HepG2 (cell line): Measurements from ENCODE around the gene ANXA9. TPM values are rescaled to one million over a fixed set of nuclear protein-coding genes. Genes with fewer than 3 reads are reported as not detected.

ENCODE experiments used
- CC2D1A ChIP-seq: sonication (generic); formaldehyde crosslinking; IDR thresholded peaks from 2 replicates; pipeline ENCODE4 v1.8.1; 2023; ENCODE audit warnings: mild to moderate bottlenecking, missing genetic modification reagents
- CCAR2 ChIP-seq: fragments of 200-400 bp; formaldehyde crosslinking; optimal IDR thresholded peaks from 2 replicates; pipeline ENCODE3; 2018; ENCODE audit warnings: low read depth, mild to moderate bottlenecking, low read length, moderate library complexity
- CEBPB ChIP-seq: IDR thresholded peaks from 2 replicates; pipeline ENCODE4 v1.6.1; 2011; ENCODE audit warnings: low read depth, low read length, improper control_type of control experiment, borderline replicate concordance
- FOXC1 ChIP-seq: sonication (generic); formaldehyde crosslinking; IDR thresholded peaks from 2 replicates; pipeline ENCODE4 v1.8.0; 2022; ENCODE audit warnings: mild to moderate bottlenecking, missing genetic modification reagents, borderline replicate concordance
- KAT7 ChIP-seq: IDR thresholded peaks from 2 replicates; pipeline ENCODE4 v1.6.1; 2018; ENCODE audit warnings: borderline replicate concordance, missing compliant biosample characterization
- KMT2A ChIP-seq: sonication (generic); formaldehyde crosslinking; IDR thresholded peaks from 2 replicates; pipeline ENCODE4 v1.4.0; 2020; ENCODE audit warnings: missing genetic modification reagents
- MTF2 ChIP-seq: sonication (generic); formaldehyde crosslinking; IDR thresholded peaks from 2 replicates; pipeline ENCODE4 v1.5.0; 2020; ENCODE audit warnings: missing genetic modification reagents, borderline replicate concordance
- NONO ChIP-seq, 2 experiments: fragments of 450-650 bp in 1 of 2; sonication (generic) in 1 of 2; formaldehyde crosslinking in 1 of 2; IDR thresholded peaks in 1 of 2; conservative IDR thresholded peaks in 1 of 2; 2 replicates each; pipeline versions ENCODE4 v1.6.1 to v1.8.0; 2017 to 2022; ENCODE audit warnings: mild to moderate bottlenecking in 1 of 2, missing genetic modification reagents in 1 of 2, moderate library complexity in 1 of 2
- NPAS2 ChIP-seq: sonication (generic); formaldehyde crosslinking; IDR thresholded peaks from 2 replicates; pipeline ENCODE4 v1.8.0; 2022; ENCODE audit warnings: mild to moderate bottlenecking, missing genetic modification reagents, borderline replicate concordance
- SCMH1 ChIP-seq: sonication (generic); formaldehyde crosslinking; IDR thresholded peaks from 2 replicates; pipeline ENCODE4 v1.9.0; 2021; ENCODE audit warnings: missing genetic modification reagents, mild to moderate bottlenecking, borderline replicate concordance
- SRSF1 ChIP-seq: fragments of 200-400 bp; formaldehyde crosslinking; optimal IDR thresholded peaks from 2 replicates; pipeline ENCODE3; 2017; ENCODE audit warnings: mild to moderate bottlenecking, low read depth, low read length, moderate library complexity
- ZFP36 ChIP-seq: fragments of 150-350 bp; IDR thresholded peaks from 2 replicates; pipeline ENCODE4 v1.6.1; 2018; ENCODE audit warnings: borderline replicate concordance, low read length, low read depth; ENCODE audit not compliant: partially characterized antibody
- ZNF335 ChIP-seq: sonication (generic); formaldehyde crosslinking; IDR thresholded peaks from 2 replicates; pipeline ENCODE4 v1.4.0; 2020; ENCODE audit warnings: missing genetic modification reagents
- ZNF33A ChIP-seq: sonication (generic); formaldehyde crosslinking; IDR thresholded peaks from 2 replicates; pipeline ENCODE4 v1.5.1; 2020; ENCODE audit warnings: missing genetic modification reagents, mild to moderate bottlenecking, moderate library complexity, borderline replicate concordance
- ZNF354B ChIP-seq: sonication (generic); formaldehyde crosslinking; IDR thresholded peaks from 2 replicates; pipeline ENCODE4 v1.8.0; 2022; ENCODE audit warnings: mild to moderate bottlenecking, missing genetic modification reagents
- ZNF615 ChIP-seq: sonication (generic); formaldehyde crosslinking; IDR thresholded peaks from 2 replicates; pipeline ENCODE4 v1.5.0; 2020; ENCODE audit warnings: mild to moderate bottlenecking, missing genetic modification reagents, borderline replicate concordance
- ZNF672 ChIP-seq: sonication (generic); formaldehyde crosslinking; IDR thresholded peaks from 2 replicates; pipeline ENCODE4 v1.8.1; 2022; ENCODE audit warnings: missing genetic modification reagents
- ZNF713 ChIP-seq: sonication (generic); formaldehyde crosslinking; IDR thresholded peaks from 2 replicates; pipeline ENCODE4 v1.4.0; 2020; ENCODE audit warnings: mild to moderate bottlenecking, missing genetic modification reagents
- ZNF768 ChIP-seq: sonication (generic); formaldehyde crosslinking; IDR thresholded peaks from 2 replicates; pipeline ENCODE4 v1.4.0; 2020; ENCODE audit warnings: missing genetic modification reagents
- ZNF878 ChIP-seq: sonication (generic); formaldehyde crosslinking; IDR thresholded peaks from 2 replicates; pipeline ENCODE4 v1.8.1; 2023; ENCODE audit warnings: mild to moderate bottlenecking, missing genetic modification reagents, moderate library complexity
- polyA plus RNA-seq, 8 experiments: library from polyadenylated mRNA; depleted of rRNA in 3 of 8; stranded (reverse) in 7 of 8; unstranded in 1 of 8; fragments of >200 nt; fragmentation: Illumina TruSeq in 4 of 8; extraction: Trizol in 4 of 8; gene quantifications; 2 replicates each; pipeline versions ENCODE4 v1.2.1 to v1.2.3, GENCODE V29; 2011 to 2016; ENCODE audit warnings: low read depth in 4 of 8, missing spikeins in 1 of 8, mixed read lengths in 1 of 8; ENCODE audit not compliant: insufficient read depth in 1 of 8
- total RNA-seq, 5 experiments: library from RNA; depleted of rRNA; stranded (reverse); fragments of >200 nt; fragmentation: Illumina TruSeq; extraction: Trizol; gene quantifications; 2 replicates each; pipeline ENCODE4 v1.2.3, GENCODE V29; 2016; ENCODE audit warnings: low read depth in 1 of 5
- TF ChIP-seq, protein P1 (sequence below): sonication (generic); formaldehyde crosslinking; IDR thresholded peaks from 2 replicates; pipeline ENCODE4 v1.4.0; 2020; ENCODE audit warnings: missing genetic modification reagents, borderline replicate concordance
- TF ChIP-seq, protein P2 (sequence below): sonication (generic); formaldehyde crosslinking; IDR thresholded peaks from 2 replicates; pipeline ENCODE4 v1.4.0; 2020; ENCODE audit warnings: missing genetic modification reagents

ANXA9 gene
- total and polyA plus RNA-seq, 2 of the 13 experiments (the other 11 are each of a cell fraction or from before 2014, with no cell fraction given) = 13.3 to 23.9 TPM

DNA sequence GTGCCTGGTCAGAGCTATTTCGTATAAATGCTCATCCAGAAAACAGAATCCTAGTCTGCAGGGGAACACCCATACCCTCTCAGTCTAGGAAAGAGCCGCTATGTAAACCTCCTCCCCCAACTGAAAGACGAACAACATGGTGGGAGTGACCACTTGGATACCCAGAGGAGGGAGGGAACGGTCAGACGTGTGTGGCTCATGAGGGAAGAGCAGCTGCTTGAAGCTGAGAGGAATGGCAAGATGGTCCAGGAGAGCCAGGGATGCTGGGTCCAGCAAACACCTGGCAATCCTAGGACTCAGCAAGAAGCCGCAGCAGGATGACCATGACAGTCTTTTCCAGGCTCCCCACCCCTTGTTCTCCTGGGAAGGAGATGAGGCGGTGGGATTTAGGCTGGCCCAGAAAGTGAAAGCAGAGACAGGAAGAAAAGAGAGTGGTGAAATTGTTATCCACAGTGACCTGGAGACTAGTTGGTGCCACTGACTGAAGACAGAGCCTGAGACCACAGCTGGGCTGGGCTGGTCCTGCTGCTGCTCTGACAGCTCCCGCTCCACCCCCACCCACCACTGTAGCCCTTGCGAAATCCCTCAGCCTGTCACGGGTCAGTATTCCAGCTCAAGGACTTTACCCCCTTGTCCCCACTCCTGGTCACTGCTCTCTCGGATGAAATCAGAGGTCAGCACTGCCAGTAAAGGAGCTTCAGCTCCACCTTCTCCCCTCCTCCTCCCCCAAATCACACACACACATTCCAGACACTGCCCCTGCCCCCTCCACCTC, 11.1 kb upstream of the ANXA9 start (continued):
- no peak for TF ChIP-seq NPAS2 (CRISPR knock-in tag)
- TF ChIP-seq ZNF33A (CRISPR knock-in tag) = no peak
- no peak for TF ChIP-seq ZNF672 (CRISPR knock-in tag)
- no peak for TF ChIP-seq CCAR2
- peak; percentile 60; the same call in 1 of the 2 replicates for TF ChIP-seq ZNF878 (CRISPR knock-in tag)
- TF ChIP-seq FOXC1 (CRISPR knock-in tag) = peak; percentile 27; the same call in 1 of the 2 replicates
- TF ChIP-seq, protein P1, sequence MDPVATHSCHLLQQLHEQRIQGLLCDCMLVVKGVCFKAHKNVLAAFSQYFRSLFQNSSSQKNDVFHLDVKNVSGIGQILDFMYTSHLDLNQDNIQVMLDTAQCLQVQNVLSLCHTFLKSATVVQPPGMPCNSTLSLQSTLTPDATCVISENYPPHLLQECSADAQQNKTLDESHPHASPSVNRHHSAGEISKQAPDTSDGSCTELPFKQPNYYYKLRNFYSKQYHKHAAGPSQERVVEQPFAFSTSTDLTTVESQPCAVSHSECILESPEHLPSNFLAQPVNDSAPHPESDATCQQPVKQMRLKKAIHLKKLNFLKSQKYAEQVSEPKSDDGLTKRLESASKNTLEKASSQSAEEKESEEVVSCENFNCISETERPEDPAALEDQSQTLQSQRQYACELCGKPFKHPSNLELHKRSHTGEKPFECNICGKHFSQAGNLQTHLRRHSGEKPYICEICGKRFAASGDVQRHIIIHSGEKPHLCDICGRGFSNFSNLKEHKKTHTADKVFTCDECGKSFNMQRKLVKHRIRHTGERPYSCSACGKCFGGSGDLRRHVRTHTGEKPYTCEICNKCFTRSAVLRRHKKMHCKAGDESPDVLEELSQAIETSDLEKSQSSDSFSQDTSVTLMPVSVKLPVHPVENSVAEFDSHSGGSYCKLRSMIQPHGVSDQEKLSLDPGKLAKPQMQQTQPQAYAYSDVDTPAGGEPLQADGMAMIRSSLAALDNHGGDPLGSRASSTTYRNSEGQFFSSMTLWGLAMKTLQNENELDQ (CRISPR knock-in tag) = no peak
- peak; percentile 42; the same call in 1 of the 2 replicates for TF ChIP-seq ZNF768 (CRISPR knock-in tag)
- no peak for TF ChIP-seq ZNF354B
- TF ChIP-seq CEBPB = peak; percentile 99
- TF ChIP-seq ZNF713 (CRISPR knock-in tag) = peak; percentile 66; the same call in 1 of the 2 replicates
- no peak for TF ChIP-seq SCMH1 (CRISPR knock-in tag)
- no peak for TF ChIP-seq ZFP36
- TF ChIP-seq SRSF1 = no peak
- TF ChIP-seq, protein P2, sequence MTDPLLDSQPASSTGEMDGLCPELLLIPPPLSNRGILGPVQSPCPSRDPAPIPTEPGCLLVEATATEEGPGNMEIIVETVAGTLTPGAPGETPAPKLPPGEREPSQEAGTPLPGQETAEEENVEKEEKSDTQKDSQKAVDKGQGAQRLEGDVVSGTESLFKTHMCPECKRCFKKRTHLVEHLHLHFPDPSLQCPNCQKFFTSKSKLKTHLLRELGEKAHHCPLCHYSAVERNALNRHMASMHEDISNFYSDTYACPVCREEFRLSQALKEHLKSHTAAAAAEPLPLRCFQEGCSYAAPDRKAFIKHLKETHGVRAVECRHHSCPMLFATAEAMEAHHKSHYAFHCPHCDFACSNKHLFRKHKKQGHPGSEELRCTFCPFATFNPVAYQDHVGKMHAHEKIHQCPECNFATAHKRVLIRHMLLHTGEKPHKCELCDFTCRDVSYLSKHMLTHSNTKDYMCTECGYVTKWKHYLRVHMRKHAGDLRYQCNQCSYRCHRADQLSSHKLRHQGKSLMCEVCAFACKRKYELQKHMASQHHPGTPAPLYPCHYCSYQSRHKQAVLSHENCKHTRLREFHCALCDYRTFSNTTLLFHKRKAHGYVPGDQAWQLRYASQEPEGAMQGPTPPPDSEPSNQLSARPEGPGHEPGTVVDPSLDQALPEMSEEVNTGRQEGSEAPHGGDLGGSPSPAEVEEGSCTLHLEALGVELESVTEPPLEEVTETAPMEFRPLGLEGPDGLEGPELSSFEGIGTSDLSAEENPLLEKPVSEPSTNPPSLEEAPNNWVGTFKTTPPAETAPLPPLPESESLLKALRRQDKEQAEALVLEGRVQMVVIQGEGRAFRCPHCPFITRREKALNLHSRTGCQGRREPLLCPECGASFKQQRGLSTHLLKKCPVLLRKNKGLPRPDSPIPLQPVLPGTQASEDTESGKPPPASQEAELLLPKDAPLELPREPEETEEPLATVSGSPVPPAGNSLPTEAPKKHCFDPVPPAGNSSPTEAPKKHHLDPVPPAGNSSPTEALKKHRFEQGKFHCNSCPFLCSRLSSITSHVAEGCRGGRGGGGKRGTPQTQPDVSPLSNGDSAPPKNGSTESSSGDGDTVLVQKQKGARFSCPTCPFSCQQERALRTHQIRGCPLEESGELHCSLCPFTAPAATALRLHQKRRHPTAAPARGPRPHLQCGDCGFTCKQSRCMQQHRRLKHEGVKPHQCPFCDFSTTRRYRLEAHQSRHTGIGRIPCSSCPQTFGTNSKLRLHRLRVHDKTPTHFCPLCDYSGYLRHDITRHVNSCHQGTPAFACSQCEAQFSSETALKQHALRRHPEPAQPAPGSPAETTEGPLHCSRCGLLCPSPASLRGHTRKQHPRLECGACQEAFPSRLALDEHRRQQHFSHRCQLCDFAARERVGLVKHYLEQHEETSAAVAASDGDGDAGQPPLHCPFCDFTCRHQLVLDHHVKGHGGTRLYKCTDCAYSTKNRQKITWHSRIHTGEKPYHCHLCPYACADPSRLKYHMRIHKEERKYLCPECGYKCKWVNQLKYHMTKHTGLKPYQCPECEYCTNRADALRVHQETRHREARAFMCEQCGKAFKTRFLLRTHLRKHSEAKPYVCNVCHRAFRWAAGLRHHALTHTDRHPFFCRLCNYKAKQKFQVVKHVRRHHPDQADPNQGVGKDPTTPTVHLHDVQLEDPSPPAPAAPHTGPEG (CRISPR knock-in tag) = no peak
- TF ChIP-seq KAT7 (CRISPR knock-in tag) = no peak; the same call in 1 of the 2 replicates
- TF ChIP-seq ZNF615 (CRISPR knock-in tag) = no peak
- TF ChIP-seq KMT2A (CRISPR knock-in tag) = peak; percentile 42
- TF ChIP-seq MTF2 (CRISPR knock-in tag) = no peak
- TF ChIP-seq ZNF335 (CRISPR knock-in tag) = no peak
- TF ChIP-seq NONO (IDR thresholded peaks at IDR 0.05) = no peak
- TF ChIP-seq NONO (CRISPR knock-in tag; conservative IDR thresholded peaks at IDR 0.05) = no peak; the same call in 1 of the 2 replicates
- TF ChIP-seq CC2D1A (CRISPR knock-in tag) = no peak
